Common myeloid progenitor, CD34-positive (primary cell): ENCODE measurements around the gene KRT23.
"Not testable (repeated sequence)": the region's sequence is repeated elsewhere in the genome, so short reads cannot be mapped to it uniquely, and the experiment has no call there.

Experiments used
- CTCF ChIA-PET: fragments of 350-600 bp; sonication (Branson Sonifier 250); formaldehyde crosslinking; loops from one replicate; lab custom pipeline; 2021; ENCODE audit warnings: antibody characterized with exemption; lab: Charles Lee
- POLR2A ChIA-PET: fragments of 350-600 bp; sonication (Branson Sonifier 250); formaldehyde crosslinking; loops from one replicate; lab custom pipeline; 2021; ENCODE audit warnings: antibody characterized with exemption; lab: Charles Lee
- DNase-seq, 3 donors: peaks; one replicate each; pipeline versions ENCODE4 v3.0.0 to v3.0.0-alpha.2; 2013
- H3K27ac ChIP-seq, 2 experiments: 1 replicate in 1 of 2; 2 replicates in 1 of 2; pipeline ENCODE4 v1.7.0; 2013; ENCODE audit warnings: inconsistent platforms in 2 of 2, low read length in 2 of 2, mild to moderate bottlenecking in 2 of 2, low read depth in 1 of 2, moderate library complexity in 1 of 2; ENCODE audit not compliant: severe bottlenecking in 2 of 2, insufficient read depth in 1 of 2, poor library complexity in 1 of 2
- H3K27me3 ChIP-seq, 5 experiments: replicated peaks in 2 of 5; 1 replicate in 3 of 5; 2 replicates in 2 of 5; pipeline versions ENCODE4 v1.6.1 to v1.7.0; 2013; ENCODE audit warnings: low read length in 4 of 5, mild to moderate bottlenecking in 2 of 5, moderate library complexity in 2 of 5, inconsistent platforms in 1 of 5; ENCODE audit not compliant: insufficient read depth in 5 of 5, control insufficient read depth in 4 of 5
- H3K36me3 ChIP-seq, 4 experiments: 1 replicate in 2 of 4; 2 replicates in 2 of 4; pipeline versions ENCODE4 v1.6.1 to v1.7.0; 2013; ENCODE audit warnings: low read length in 3 of 4, control low read depth in 1 of 4, mild to moderate bottlenecking in 1 of 4; ENCODE audit not compliant: control insufficient read depth in 4 of 4, insufficient read depth in 4 of 4
- H3K4me1 ChIP-seq, 4 experiments: 1 replicate in 3 of 4; 2 replicates in 1 of 4; pipeline versions ENCODE4 v1.6.1 to v1.7.1; 2013; ENCODE audit warnings: low read length in 3 of 4, mild to moderate bottlenecking in 3 of 4, control low read depth in 1 of 4, inconsistent platforms in 1 of 4, moderate library complexity in 1 of 4; ENCODE audit not compliant: control insufficient read depth in 4 of 4, insufficient read depth in 4 of 4; ENCODE audit errors: control extremely low read depth in 1 of 4
- H3K4me3 ChIP-seq, 7 experiments: 1 replicate in 4 of 7; 2 replicates in 3 of 7; pipeline versions ENCODE4 v1.5.1 to v1.7.0; 2013; ENCODE audit warnings: mild to moderate bottlenecking in 7 of 7, low read length in 6 of 7, moderate library complexity in 6 of 7, inconsistent platforms in 2 of 7, low read depth in 2 of 7, control low read depth in 1 of 7; ENCODE audit not compliant: insufficient read depth in 4 of 7, control insufficient read depth in 1 of 7; ENCODE audit errors: extremely low read depth in 1 of 7
- H3K9me3 ChIP-seq, 5 experiments: 1 replicate in 4 of 5; 2 replicates in 1 of 5; pipeline versions ENCODE4 v1.6.1 to v1.7.1; 2013; ENCODE audit warnings: low read length in 4 of 5, mild to moderate bottlenecking in 2 of 5, inconsistent platforms in 1 of 5, low read depth in 1 of 5, moderate library complexity in 1 of 5; ENCODE audit not compliant: control insufficient read depth in 4 of 5, insufficient read depth in 2 of 5; ENCODE audit errors: control extremely low read depth in 1 of 5
- WGBS: methylation state at CpG from one replicate; pipeline ENCODE4 v1.1.5; 2013; ENCODE audit not compliant: insufficient coverage; 5-methylcytosine and 5-hydroxymethylcytosine counted together

KRT23 gene

GRCh38 chr17:40931311-40931710, 6.1 kb downstream of the KRT23 start:
- Histone ChIP-seq H3K36me3 (no peaks in the 10 kb centered on the region), H3K4me1 (no peaks in the 10 kb centered on the region), H3K27ac (no peak overlapping the region), H3K9me3 (no peaks in the 10 kb centered on the region), H3K4me3 (no peak overlapping the region), H3K27me3 (peaks cover 2 to 9% (median 4%) of the 10 kb centered on the region in 5 experiments)
- no peak for DNase-seq
- 85% methylated on average over 2 of the region's 3 CpGs for WGBS
- ChIA-PET POLR2A (no interaction called here), CTCF (interaction anchor here (0.7 to 1.4 kb wide), 2 partner anchors 22 to 326 kb away, joined by 4 read pairs; no protein-coding TSS in a partner anchor)

- ChIA-PET POLR2A (no interaction called here), CTCF (no interaction called here)
- Histone ChIP-seq H3K36me3 (no peaks in the 10 kb centered on the region), H3K9me3 (no peaks in the 10 kb centered on the region), H3K4me3 (no peak overlapping the region), H3K27ac (no peak overlapping the region), H3K4me1 (no peaks in the 10 kb centered on the region), H3K27me3 (peaks cover 0 to 15% (median 4%) of the 10 kb centered on the region in 5 experiments)
- WGBS = 92% methylated on average over 8 of the region's 8 CpGs
- DNase-seq = no peak
Measured at GRCh38 chr17:40926341-40926740, 11.1 kb downstream of the KRT23 start.

GRCh38 chr17:40922239-40922638, 15.2 kb downstream of the KRT23 start:
- Histone ChIP-seq H3K27me3 (peaks cover 0 to 15% (median 3%) of the 10 kb centered on the region in 5 experiments), H3K4me1 (no peaks in the 10 kb centered on the region), H3K4me3 (no peak overlapping the region), H3K27ac (no peak overlapping the region), H3K36me3 (no peaks in the 10 kb centered on the region), H3K9me3 (no peaks in the 10 kb centered on the region)
- 100% methylated on average over 2 of the region's 2 CpGs for WGBS
- ChIA-PET POLR2A (no interaction called here), CTCF (interaction anchor here (2.2 kb wide), 1 partner anchor 12 kb away, joined by 5 read pairs; no protein-coding TSS in a partner anchor)
- peak in 2 of 3 donors; percentile 5 to 33 for DNase-seq

- no CpG with 5 or more reads among the region's 2 CpGs for WGBS
- Histone ChIP-seq H3K27me3 (peaks cover 0 to 12% (median 3%) of the 10 kb centered on the region in 5 experiments), H3K36me3 (no peaks in the 10 kb centered on the region), H3K27ac (no peak overlapping the region), H3K4me1 (no peaks in the 10 kb centered on the region), H3K9me3 (no peaks in the 10 kb centered on the region), H3K4me3 (no peak overlapping the region)
- ChIA-PET CTCF (interaction anchor here (1.1 to 2.2 kb wide), 2 partner anchors 10 to 402 kb away, joined by 3 to 5 read pairs; no protein-coding TSS in a partner anchor), POLR2A (no interaction called here)
- DNase-seq = no peak
Measured at GRCh38 chr17:40921026-40921425, 16.4 kb downstream of the KRT23 start.

GRCh38 chr17:40917116-40917515, 20.3 kb downstream of the KRT23 start:
- not testable (repeated sequence) for DNase-seq, H3K4me1 ChIP-seq, H3K27me3 ChIP-seq, H3K36me3 ChIP-seq, H3K27ac ChIP-seq, H3K9me3 ChIP-seq, H3K4me3 ChIP-seq
- ChIA-PET POLR2A (interaction anchor here (0.6 kb wide), 1 partner anchor 714 kb away, joined by 7 read pairs; no protein-coding TSS in a partner anchor), CTCF (interaction anchor here (0.7 to 1.2 kb wide), 3 partner anchors 15 to 431 kb away, joined by 3 to 5 read pairs (median 3); no protein-coding TSS in a partner anchor)
- no CpG with 5 or more reads among the region's 2 CpGs for WGBS

- H3K36me3 ChIP-seq = no peaks in the 10 kb centered on the region
- H3K9me3 ChIP-seq = no peaks in the 10 kb centered on the region
- H3K4me3 ChIP-seq = no peak overlapping the region
- DNase-seq = no peak
- ChIA-PET CTCF (interaction anchor here (1.2 to 1.6 kb wide), 2 partner anchors 16 to 744 kb away, joined by 3 to 4 read pairs; no protein-coding TSS in a partner anchor), POLR2A (no interaction called here)
- H3K4me1 ChIP-seq = peaks cover 0 to 6% (median 0%) of the 10 kb centered on the region in 4 experiments
- H3K27ac ChIP-seq = no peak overlapping the region
- no peaks in the 10 kb centered on the region for H3K27me3 ChIP-seq
- 20% methylated on average over 1 of the region's 1 CpG for WGBS
Measured at GRCh38 chr17:40916366-40916765, 21.1 kb downstream of the KRT23 start.

GRCh38 chr17:40915721-40916256, 21.7 kb downstream of the KRT23 start:
- no peaks in the 10 kb centered on the region for H3K27me3 ChIP-seq
- ChIA-PET CTCF (interaction anchor here (1.0 to 1.6 kb wide), 3 partner anchors 16 to 744 kb away, joined by 3 to 4 read pairs (median 3); no protein-coding TSS in a partner anchor), POLR2A (no interaction called here)
- no peak overlapping the region for H3K4me3 ChIP-seq
- H3K4me1 ChIP-seq = peaks cover 0 to 6% (median 0%) of the 10 kb centered on the region in 4 experiments
- no peak for DNase-seq
- WGBS = 0% methylated on average over 1 of the region's 2 CpGs
- no peaks in the 10 kb centered on the region for H3K36me3 ChIP-seq
- H3K27ac ChIP-seq = no peak overlapping the region
- H3K9me3 ChIP-seq = no peaks in the 10 kb centered on the region
